Astrocyte (in vitro differentiated cells and primary cell): ENCODE results near the gene AP4E1.
"Not testable (repeated sequence)": the region's sequence is repeated elsewhere in the genome, so short reads cannot be mapped to it uniquely, and the experiment has no call there.

ENCODE experiments used
- EZH2 ChIP-seq: IDR thresholded peaks from 2 replicates; pipeline ENCODE4 v1.6.1; 2012; ENCODE audit warnings: mild to moderate bottlenecking, low read length, inconsistent platforms; ENCODE audit not compliant: insufficient read depth
- TF ChIP-seq, protein P1 (sequence below): IDR thresholded peaks from 2 replicates; pipeline ENCODE4 v1.5.1; 2011; ENCODE audit warnings: low read depth, mild to moderate bottlenecking, inconsistent platforms, low read length, moderate library complexity; ENCODE audit not compliant: insufficient read depth

DNA sequence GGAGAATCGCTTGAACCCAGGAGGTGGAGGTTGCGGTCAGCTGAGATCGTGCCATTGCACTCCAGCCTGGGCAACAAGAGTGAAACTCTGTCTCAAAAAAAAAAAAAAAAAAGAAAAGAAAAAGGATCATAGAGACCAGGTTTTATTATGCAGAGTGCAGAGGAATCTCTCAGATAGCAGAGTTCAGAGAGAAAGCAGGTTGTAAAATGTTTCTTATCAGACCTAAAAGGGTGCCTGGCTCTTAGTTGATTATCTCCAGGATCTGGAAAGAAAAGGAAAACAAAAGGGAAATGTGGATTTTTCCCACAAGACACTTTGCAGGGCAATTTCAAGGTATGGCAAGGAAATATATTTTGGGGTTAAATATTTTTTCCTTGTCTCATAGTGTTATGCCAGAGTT is 33.2 kb upstream of the AP4E1 start:
- TF ChIP-seq, protein P1, sequence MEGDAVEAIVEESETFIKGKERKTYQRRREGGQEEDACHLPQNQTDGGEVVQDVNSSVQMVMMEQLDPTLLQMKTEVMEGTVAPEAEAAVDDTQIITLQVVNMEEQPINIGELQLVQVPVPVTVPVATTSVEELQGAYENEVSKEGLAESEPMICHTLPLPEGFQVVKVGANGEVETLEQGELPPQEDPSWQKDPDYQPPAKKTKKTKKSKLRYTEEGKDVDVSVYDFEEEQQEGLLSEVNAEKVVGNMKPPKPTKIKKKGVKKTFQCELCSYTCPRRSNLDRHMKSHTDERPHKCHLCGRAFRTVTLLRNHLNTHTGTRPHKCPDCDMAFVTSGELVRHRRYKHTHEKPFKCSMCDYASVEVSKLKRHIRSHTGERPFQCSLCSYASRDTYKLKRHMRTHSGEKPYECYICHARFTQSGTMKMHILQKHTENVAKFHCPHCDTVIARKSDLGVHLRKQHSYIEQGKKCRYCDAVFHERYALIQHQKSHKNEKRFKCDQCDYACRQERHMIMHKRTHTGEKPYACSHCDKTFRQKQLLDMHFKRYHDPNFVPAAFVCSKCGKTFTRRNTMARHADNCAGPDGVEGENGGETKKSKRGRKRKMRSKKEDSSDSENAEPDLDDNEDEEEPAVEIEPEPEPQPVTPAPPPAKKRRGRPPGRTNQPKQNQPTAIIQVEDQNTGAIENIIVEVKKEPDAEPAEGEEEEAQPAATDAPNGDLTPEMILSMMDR, result not testable (repeated sequence)
- not testable (repeated sequence) for TF ChIP-seq EZH2
